VCaP (cell line): ENCODE measurements around the gene SLC38A7.
A peak's percentile ranks its signal among the peaks of the same experiment; 100 is the strongest.
"Not testable (repeated sequence)": the region's sequence is repeated elsewhere in the genome, so short reads cannot be mapped to it uniquely, and the experiment has no call there.

Experiments used
- H3K27ac ChIP-seq: fragments of 450-650 bp; 2 replicates; pipeline ENCODE4 v1.5.1; 2017
- TF ChIP-seq, protein P1 (sequence below): fragments of 450-650 bp; conservative IDR thresholded peaks from 2 replicates; pipeline ENCODE4 v1.5.1; 2017; ENCODE audit warnings: mild to moderate bottlenecking, moderate library complexity

The SLC38A7 gene

DNA sequence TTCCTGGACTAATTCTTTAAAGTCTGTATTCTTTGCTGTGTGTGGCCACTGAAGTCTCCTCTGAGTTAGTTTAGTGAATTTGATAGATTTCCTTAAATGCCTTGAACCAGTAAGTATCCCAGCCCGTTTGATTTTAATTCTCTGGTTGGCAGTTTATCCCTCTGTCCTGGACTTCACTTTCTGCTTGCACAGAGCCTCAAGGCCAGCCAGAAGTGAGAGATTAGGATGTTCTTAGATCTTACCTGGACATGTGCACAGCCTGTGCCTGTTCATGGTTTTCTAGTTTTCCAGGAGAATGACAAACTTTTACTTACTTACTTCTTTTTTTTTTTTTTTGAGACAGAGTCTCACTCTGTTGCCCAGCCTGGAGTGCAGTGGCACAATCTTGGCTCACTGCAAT lies 10.8 kb upstream of the SLC38A7 start:
- H3K27ac ChIP-seq: no peak overlapping the region
- TF ChIP-seq, protein P1, sequence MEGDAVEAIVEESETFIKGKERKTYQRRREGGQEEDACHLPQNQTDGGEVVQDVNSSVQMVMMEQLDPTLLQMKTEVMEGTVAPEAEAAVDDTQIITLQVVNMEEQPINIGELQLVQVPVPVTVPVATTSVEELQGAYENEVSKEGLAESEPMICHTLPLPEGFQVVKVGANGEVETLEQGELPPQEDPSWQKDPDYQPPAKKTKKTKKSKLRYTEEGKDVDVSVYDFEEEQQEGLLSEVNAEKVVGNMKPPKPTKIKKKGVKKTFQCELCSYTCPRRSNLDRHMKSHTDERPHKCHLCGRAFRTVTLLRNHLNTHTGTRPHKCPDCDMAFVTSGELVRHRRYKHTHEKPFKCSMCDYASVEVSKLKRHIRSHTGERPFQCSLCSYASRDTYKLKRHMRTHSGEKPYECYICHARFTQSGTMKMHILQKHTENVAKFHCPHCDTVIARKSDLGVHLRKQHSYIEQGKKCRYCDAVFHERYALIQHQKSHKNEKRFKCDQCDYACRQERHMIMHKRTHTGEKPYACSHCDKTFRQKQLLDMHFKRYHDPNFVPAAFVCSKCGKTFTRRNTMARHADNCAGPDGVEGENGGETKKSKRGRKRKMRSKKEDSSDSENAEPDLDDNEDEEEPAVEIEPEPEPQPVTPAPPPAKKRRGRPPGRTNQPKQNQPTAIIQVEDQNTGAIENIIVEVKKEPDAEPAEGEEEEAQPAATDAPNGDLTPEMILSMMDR: no peak

DNA sequence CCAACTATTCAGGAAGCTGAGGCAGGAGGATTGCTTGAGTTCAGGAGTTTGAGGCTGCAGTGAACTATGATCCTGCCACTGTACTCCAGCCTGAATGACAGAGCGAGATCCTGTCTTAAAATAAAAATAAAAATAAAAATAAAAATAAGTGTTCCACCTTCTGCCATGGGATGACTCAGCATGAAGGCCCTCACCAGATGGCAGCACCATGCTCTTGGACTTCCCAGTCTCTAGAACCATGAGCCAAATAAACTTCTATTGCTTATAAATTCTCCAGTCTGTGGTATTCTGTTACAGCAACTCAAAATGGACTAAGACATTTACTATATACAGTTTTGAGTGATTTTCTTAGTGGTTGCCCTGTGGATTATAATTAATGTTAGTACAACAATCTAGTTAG lies 7.9 kb upstream of the SLC38A7 start:
- TF ChIP-seq, protein P1: no peak
- no peak overlapping the region for H3K27ac ChIP-seq

DNA sequence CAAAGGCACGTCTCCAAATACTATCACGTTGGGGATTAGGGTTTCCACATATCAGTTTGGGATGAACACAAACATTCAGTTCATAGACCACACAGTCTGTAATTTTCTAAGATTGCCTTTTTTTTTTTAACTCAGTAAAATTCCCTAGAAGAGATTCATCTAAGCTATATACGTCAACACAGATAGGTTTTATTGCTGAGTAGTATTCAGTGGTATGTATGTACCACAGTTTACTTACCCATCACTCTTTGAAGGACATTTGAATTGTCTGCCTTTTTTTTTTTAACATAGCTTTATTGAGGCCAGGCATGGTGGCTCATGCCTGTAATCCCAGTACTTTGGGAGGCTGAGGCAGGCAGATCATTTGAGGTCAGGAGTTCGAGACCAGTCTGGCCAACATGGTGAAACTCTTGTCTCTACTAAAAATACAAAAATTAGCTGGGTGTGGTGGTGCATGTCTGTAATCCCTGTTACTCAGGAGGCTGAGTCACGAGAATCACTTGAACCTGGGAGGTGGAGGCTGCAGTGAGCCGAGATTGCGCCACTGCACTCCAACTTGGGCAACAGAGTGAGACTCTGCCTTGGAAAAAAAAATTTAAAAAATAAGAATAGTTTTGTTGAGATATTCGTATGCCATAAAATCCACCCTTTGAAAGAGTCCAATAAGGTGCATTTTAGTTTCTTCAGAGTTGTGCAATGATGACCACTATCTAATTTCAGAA lies 2.6 kb upstream of the SLC38A7 start:
- not testable (repeated sequence) for H3K27ac ChIP-seq

DNA sequence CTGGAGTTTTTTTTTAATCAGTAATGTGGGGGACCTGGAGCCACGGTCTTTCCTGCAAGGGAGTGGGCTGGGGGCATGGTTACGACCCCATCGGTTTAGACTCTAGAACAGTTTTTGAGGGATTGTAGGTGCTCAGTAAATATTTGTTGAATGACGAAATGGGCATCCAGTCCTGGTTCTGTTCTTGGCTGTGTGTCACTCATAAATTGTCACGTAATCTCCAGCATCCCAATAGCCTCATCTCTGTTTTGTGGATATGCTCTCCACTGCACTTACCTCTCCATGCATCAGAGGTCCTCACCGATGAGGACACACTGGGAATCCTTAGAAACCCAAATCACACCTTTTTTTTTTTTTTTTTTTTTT lies 497 bp upstream of the SLC38A7 start:
- peak overlapping the region; percentile 59 for H3K27ac ChIP-seq
- TF ChIP-seq, protein P1: no peak

DNA sequence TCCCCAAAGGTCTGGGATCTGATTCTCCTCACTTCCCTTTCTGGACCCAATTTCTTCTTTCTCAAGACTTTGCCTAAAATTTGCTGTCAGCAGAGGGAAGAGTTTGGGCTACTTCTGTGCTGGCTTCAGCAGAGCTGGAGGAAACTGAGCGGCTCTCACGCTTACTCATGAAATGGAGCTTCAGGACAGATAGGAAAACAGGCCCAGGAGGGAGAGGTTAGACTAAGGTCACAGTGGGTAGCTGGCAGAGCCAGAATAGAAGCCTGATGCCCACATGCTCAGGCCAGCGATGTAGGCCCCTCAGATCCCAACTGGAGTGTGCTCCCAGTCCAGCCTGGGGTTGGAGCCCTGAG lies 593 bp downstream of the SLC38A7 start:
- TF ChIP-seq, protein P1: no peak
- peak overlapping the region; percentile 59 for H3K27ac ChIP-seq

DNA sequence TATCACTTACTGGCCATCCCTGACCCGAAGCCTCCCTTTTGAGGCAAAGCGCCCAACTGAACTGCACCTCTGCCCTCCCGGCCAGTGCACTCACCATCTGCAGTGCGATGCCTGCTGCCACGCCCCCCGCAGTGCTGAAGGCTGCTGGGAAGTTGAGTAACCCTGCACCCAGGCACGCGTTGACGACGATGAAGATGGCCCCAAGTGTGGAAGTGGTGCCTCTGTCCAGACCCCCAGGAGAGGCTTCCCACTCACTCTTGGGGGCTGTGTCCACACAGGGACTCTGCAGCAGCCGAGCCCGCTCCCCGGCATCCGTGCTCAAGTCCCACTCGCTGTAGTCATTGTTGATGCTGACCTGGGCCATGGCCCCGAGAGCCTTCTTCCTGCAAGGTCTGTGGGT lies 4.8 kb downstream of the SLC38A7 start:
- TF ChIP-seq, protein P1: no peak
- H3K27ac ChIP-seq: no peak overlapping the region

DNA sequence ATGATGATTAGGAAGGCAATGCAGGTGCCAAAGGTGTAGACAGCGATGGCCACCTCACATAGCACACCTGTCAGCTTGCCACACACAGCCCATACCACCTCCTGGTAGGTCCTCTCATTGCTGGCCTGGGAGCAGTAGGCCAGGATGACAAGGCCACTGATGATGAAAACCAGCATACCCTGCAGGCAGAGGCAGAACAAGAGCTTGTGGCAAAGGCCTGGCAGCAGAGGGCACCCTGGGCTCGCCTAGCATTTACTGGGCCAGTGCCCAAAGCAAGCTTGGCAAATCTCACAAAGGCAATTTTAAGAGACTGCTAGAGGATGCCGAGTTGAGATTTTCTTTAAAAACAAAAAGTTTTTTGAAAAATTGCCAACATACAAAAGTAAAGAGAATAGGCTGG lies 5.9 kb downstream of the SLC38A7 start:
- TF ChIP-seq, protein P1: peak; percentile 79
- no peak overlapping the region for H3K27ac ChIP-seq

DNA sequence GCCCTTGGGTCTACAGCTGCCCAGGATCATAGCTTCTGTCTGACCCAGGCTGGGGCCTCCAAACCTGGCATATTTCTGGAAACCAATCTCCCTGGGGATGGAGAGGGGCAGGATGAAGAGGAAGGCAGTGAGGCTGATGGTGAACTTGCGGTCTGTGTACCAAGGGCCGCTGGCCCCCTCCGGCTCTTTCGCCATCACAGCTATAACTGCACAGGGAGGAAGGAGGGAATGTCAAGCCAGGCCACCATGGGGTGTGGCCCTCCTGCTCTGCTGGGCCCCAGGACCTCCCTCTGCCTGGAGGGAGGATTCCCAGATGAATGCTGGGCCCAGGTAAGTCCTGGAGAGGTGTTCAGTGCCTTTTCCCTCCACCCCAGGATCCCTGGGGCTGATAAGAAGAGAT lies 6.3 kb downstream of the SLC38A7 start:
- TF ChIP-seq, protein P1: no peak
- no peak overlapping the region for H3K27ac ChIP-seq
